A549 (cell line): Measurements from ENCODE around the gene TXNRD2.

Source experiments
- BCL3 ChIP-seq: fragments of >200 bp; sonication (Bioruptor Twin); formaldehyde crosslinking; IDR thresholded peaks from 3 replicates; pipeline ENCODE4 v1.6.1; 2016
- CHD2 ChIP-seq: fragments of 150-350 bp; IDR thresholded peaks from 2 replicates; pipeline ENCODE4 v1.6.1; 2014; ENCODE audit warnings: low read length; ENCODE audit not compliant: partially characterized antibody
- CTCF ChIP-seq: fragments of >200 bp; sonication (Bioruptor Twin); formaldehyde crosslinking; IDR thresholded peaks from 3 replicates; pipeline ENCODE4 v1.5.1; 2016
- E2F6 ChIP-seq: IDR thresholded peaks from 2 replicates; pipeline ENCODE4 v1.6.1; 2012; ENCODE audit warnings: low read depth, borderline replicate concordance
- FOSL2 ChIP-seq, 2 experiments: fragments of 450-650 bp in 1 of 2; fragments of >200 bp in 1 of 2; sonication (Bioruptor Twin) in 1 of 2; formaldehyde crosslinking; IDR thresholded peaks; 2 replicates each; pipeline versions ENCODE4 v1.5.0 to v1.6.1; 2016 to 2020; ENCODE audit warnings: mild to moderate bottlenecking in 1 of 2, moderate library complexity in 1 of 2
- HOXB5 ChIP-seq: fragments of 250-450 bp; sonication (Bioruptor Pico); IDR thresholded peaks from 2 replicates; pipeline ENCODE4 v1.5.0; 2020; ENCODE audit warnings: mild to moderate bottlenecking, moderate library complexity
- MYC ChIP-seq: IDR thresholded peaks from 2 replicates; pipeline ENCODE4 v1.6.1; 2012; ENCODE audit warnings: mild to moderate bottlenecking, inconsistent platforms, low read length, improper control_type of control experiment, borderline replicate concordance
- POLR2A ChIP-seq: IDR thresholded peaks from 2 replicates; pipeline ENCODE4 v1.6.1; 2012; ENCODE audit warnings: mild to moderate bottlenecking, low read length
- RAD21 ChIP-seq, 2 experiments: fragments of >200 bp in 1 of 2; sonication (Bioruptor Twin) in 1 of 2; formaldehyde crosslinking in 1 of 2; IDR thresholded peaks in 1 of 2; conservative IDR thresholded peaks in 1 of 2; 2 replicates in 1 of 2; 3 replicates in 1 of 2; pipeline ENCODE4 v1.6.1; 2012 to 2018; ENCODE audit warnings: inconsistent platforms in 1 of 2
- RARB ChIP-seq: fragments of 250-450 bp; sonication (Bioruptor Pico); IDR thresholded peaks from 2 replicates; pipeline ENCODE4 v1.8.0; 2021; ENCODE audit warnings: mild to moderate bottlenecking, moderate library complexity
- REST ChIP-seq: fragments of 200-600 bp; sonication (generic); IDR thresholded peaks from 2 replicates; pipeline ENCODE4 v1.6.1; 2016; ENCODE audit warnings: antibody characterized with exemption, mild to moderate bottlenecking, moderate library complexity
- RFX5 ChIP-seq: fragments of 450-650 bp; IDR thresholded peaks from 2 replicates; pipeline ENCODE4 v1.7.1; 2014; ENCODE audit warnings: antibody characterized with exemption, mild to moderate bottlenecking, moderate library complexity

- TF ChIP-seq RAD21 (conservative IDR thresholded peaks at IDR 0.05 in 1 of 2, IDR thresholded peaks at IDR 0.05 in 1 of 2), result no peak
- no peak for TF ChIP-seq HOXB5 (CRISPR knock-in tag)
- no peak for TF ChIP-seq CTCF
- no peak for TF ChIP-seq MYC
- TF ChIP-seq RARB, result no peak
- no peak for TF ChIP-seq CHD2
- TF ChIP-seq REST, result no peak
- TF ChIP-seq RFX5, result no peak
- no peak for TF ChIP-seq BCL3
- TF ChIP-seq POLR2A, result no peak
- TF ChIP-seq FOSL2 (IDR thresholded peaks at IDR 0.05), result no peak
- no peak for TF ChIP-seq FOSL2 (CRISPR knock-in tag; IDR thresholded peaks at IDR 0.05)
- TF ChIP-seq E2F6, result no peak
These were observed 46.3 kb downstream of the TXNRD2 start for GRCh38 chr22:19895160-19895849.
